Measurements from ENCODE around the gene ZFR2. TPM values are rescaled to one million over a fixed set of nuclear protein-coding genes. Genes with fewer than 3 reads are reported as not detected.

Gene ZFR2
- total RNA-seq, 1 donor from 2014 or later: not detected

GRCh38 chr19:3821156-3821555 lies 47.7 kb downstream of the ZFR2 start:
- no peak overlapping the region for H3K27ac Mint-ChIP-seq (ENCODE audit: unreplicated experiment)
- H3K9me3 Mint-ChIP-seq (ENCODE audit: unreplicated experiment): no peaks in the 10 kb centered on the region
- H3K36me3 Mint-ChIP-seq (ENCODE audit: unreplicated experiment): no peaks in the 10 kb centered on the region
- H3K4me3 Mint-ChIP-seq (ENCODE audit: unreplicated experiment): no peak overlapping the region
- no peak for DNase-seq (ENCODE audit: extremely low spot score, unreplicated experiment)
- peaks cover 4% of the 10 kb centered on the region for H3K27me3 Mint-ChIP-seq (ENCODE audit: unreplicated experiment)
- no peaks in the 10 kb centered on the region for H3K4me1 Mint-ChIP-seq (ENCODE audit: unreplicated experiment)
- TF ChIP-seq, protein P1, sequence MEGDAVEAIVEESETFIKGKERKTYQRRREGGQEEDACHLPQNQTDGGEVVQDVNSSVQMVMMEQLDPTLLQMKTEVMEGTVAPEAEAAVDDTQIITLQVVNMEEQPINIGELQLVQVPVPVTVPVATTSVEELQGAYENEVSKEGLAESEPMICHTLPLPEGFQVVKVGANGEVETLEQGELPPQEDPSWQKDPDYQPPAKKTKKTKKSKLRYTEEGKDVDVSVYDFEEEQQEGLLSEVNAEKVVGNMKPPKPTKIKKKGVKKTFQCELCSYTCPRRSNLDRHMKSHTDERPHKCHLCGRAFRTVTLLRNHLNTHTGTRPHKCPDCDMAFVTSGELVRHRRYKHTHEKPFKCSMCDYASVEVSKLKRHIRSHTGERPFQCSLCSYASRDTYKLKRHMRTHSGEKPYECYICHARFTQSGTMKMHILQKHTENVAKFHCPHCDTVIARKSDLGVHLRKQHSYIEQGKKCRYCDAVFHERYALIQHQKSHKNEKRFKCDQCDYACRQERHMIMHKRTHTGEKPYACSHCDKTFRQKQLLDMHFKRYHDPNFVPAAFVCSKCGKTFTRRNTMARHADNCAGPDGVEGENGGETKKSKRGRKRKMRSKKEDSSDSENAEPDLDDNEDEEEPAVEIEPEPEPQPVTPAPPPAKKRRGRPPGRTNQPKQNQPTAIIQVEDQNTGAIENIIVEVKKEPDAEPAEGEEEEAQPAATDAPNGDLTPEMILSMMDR (IDR thresholded peaks at IDR 0.05): no peak

- H3K9me3 Mint-ChIP-seq (ENCODE audit: unreplicated experiment): no peaks in the 10 kb centered on the region
- no peaks in the 10 kb centered on the region for H3K4me1 Mint-ChIP-seq (ENCODE audit: unreplicated experiment)
- no peaks in the 10 kb centered on the region for H3K36me3 Mint-ChIP-seq (ENCODE audit: unreplicated experiment)
- H3K4me3 Mint-ChIP-seq (ENCODE audit: unreplicated experiment): no peak overlapping the region
- TF ChIP-seq, protein P1 (IDR thresholded peaks at IDR 0.05): no peak
- no peak for DNase-seq (ENCODE audit: extremely low spot score, unreplicated experiment)
- no peak overlapping the region for H3K27ac Mint-ChIP-seq (ENCODE audit: unreplicated experiment)
- H3K27me3 Mint-ChIP-seq (ENCODE audit: unreplicated experiment): no peaks in the 10 kb centered on the region
Observed at GRCh38 chr19:3819989-3820388, 48.8 kb downstream of the ZFR2 start.

DNA sequence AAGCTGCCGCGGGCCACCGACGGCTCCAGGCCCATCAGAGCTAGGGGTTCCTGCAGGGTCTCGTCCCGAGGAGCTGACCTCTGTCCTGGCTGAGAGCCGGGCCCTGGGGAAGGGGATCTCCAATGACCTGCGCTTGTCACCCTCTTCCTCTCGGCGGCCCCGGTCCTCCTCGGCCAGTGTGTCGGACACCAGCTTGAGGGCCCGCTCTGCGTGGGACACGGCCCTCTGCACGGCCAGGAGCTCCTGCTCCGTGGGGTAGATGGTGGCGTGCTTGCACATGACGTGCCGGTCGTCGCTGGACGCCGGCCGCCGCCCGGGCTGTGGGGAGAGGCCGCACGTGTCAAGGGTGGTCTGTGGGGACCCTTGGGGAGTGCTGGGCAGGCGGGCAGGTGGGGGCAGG lies 49.9 kb downstream of the ZFR2 start:
- Mint-ChIP-seq H3K27ac (ENCODE audit: unreplicated experiment) (no peak overlapping the region), H3K9me3 (ENCODE audit: unreplicated experiment) (no peaks in the 10 kb centered on the region), H3K4me1 (ENCODE audit: unreplicated experiment) (no peaks in the 10 kb centered on the region), H3K27me3 (ENCODE audit: unreplicated experiment) (no peaks in the 10 kb centered on the region), H3K36me3 (ENCODE audit: unreplicated experiment) (no peaks in the 10 kb centered on the region), H3K4me3 (ENCODE audit: unreplicated experiment) (no peak overlapping the region)
- no peak for DNase-seq (ENCODE audit: extremely low spot score, unreplicated experiment)
- TF ChIP-seq, protein P1 (IDR thresholded peaks at IDR 0.05): no peak

DNA sequence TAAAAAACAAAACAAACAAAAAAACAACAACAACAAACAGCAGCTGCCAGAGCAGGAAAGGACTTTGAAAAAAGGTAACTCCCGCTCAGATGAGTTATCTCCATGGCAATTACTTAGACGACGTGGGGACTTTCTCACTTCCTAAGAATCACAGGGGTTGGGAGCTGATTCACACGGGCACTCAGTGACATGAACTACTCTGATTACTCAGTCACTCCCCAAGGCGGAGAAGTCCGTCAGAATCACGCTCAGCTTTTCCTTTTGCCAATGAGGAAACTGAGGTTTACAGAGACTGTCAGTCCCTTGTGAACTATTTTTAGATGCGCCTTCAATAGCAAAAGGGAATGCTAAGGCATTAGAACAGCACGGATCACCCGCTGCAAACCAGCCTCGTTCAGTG lies 50.4 kb downstream of the ZFR2 start:
- no peak for DNase-seq (ENCODE audit: extremely low spot score, unreplicated experiment)
- Mint-ChIP-seq H3K27me3 (ENCODE audit: unreplicated experiment) (no peaks in the 10 kb centered on the region), H3K4me1 (ENCODE audit: unreplicated experiment) (no peaks in the 10 kb centered on the region), H3K27ac (ENCODE audit: unreplicated experiment) (no peak overlapping the region), H3K9me3 (ENCODE audit: unreplicated experiment) (no peaks in the 10 kb centered on the region), H3K4me3 (ENCODE audit: unreplicated experiment) (no peak overlapping the region), H3K36me3 (ENCODE audit: unreplicated experiment) (no peaks in the 10 kb centered on the region)
- TF ChIP-seq, protein P1 (IDR thresholded peaks at IDR 0.05): no peak

GRCh38 chr19:3817761-3818160 lies 51.1 kb downstream of the ZFR2 start:
- TF ChIP-seq, protein P1 (IDR thresholded peaks at IDR 0.05): no peak
- H3K27me3 Mint-ChIP-seq (ENCODE audit: unreplicated experiment): no peaks in the 10 kb centered on the region
- no peak overlapping the region for H3K4me3 Mint-ChIP-seq (ENCODE audit: unreplicated experiment)
- H3K4me1 Mint-ChIP-seq (ENCODE audit: unreplicated experiment): no peaks in the 10 kb centered on the region
- H3K36me3 Mint-ChIP-seq (ENCODE audit: unreplicated experiment): no peaks in the 10 kb centered on the region
- H3K27ac Mint-ChIP-seq (ENCODE audit: unreplicated experiment): no peak overlapping the region
- no peaks in the 10 kb centered on the region for H3K9me3 Mint-ChIP-seq (ENCODE audit: unreplicated experiment)
- no peak for DNase-seq (ENCODE audit: extremely low spot score, unreplicated experiment)

Data from osteocyte (in vitro differentiated cells).